WTC11 (cell line): ENCODE measurements around the gene MTMR8.
"Not testable (repeated sequence)": the region's sequence is repeated elsewhere in the genome, so short reads cannot be mapped to it uniquely, and the experiment has no call there.

ENCODE experiments used
- ATF2 ChIP-seq: sonication (generic); formaldehyde crosslinking; IDR thresholded peaks from 2 replicates; pipeline ENCODE4 v1.8.1; 2022; ENCODE audit warnings: low read depth, missing genetic modification reagents, borderline replicate concordance
- CTCF ChIP-seq: fragments of 200-600 bp; IDR thresholded peaks from 2 replicates; pipeline ENCODE4 v1.8.0; 2022; ENCODE audit warnings: antibody characterized with exemption
- E2F4 ChIP-seq: sonication (generic); formaldehyde crosslinking; IDR thresholded peaks from 2 replicates; pipeline ENCODE4 v1.8.1; 2022; ENCODE audit warnings: low read depth, mild to moderate bottlenecking, moderate library complexity, missing genetic modification reagents, borderline replicate concordance
- ESRRA ChIP-seq: sonication (generic); formaldehyde crosslinking; IDR thresholded peaks from 2 replicates; pipeline ENCODE4 v1.8.1; 2022; ENCODE audit warnings: mild to moderate bottlenecking, missing genetic modification reagents, borderline replicate concordance
- JUN ChIP-seq: sonication (generic); formaldehyde crosslinking; IDR thresholded peaks from 2 replicates; pipeline ENCODE4 v1.8.0; 2023; ENCODE audit warnings: mild to moderate bottlenecking, missing genetic modification reagents
- NR3C1 ChIP-seq: sonication (generic); formaldehyde crosslinking; conservative IDR thresholded peaks from 2 replicates; pipeline ENCODE4 v1.8.1; 2023; ENCODE audit warnings: low read depth, mild to moderate bottlenecking, missing genetic modification reagents
- TCF7 ChIP-seq: sonication (generic); formaldehyde crosslinking; IDR thresholded peaks from 2 replicates; pipeline ENCODE4 v1.8.0; 2022; ENCODE audit warnings: mild to moderate bottlenecking, low read depth, missing genetic modification reagents, moderate library complexity
- TEAD1 ChIP-seq: sonication (generic); formaldehyde crosslinking; IDR thresholded peaks from 2 replicates; pipeline ENCODE4 v1.8.0; 2022; ENCODE audit warnings: mild to moderate bottlenecking, missing genetic modification reagents
- TEAD4 ChIP-seq: sonication (generic); formaldehyde crosslinking; IDR thresholded peaks from 2 replicates; pipeline ENCODE4 v1.8.0; 2022; ENCODE audit warnings: mild to moderate bottlenecking, missing genetic modification reagents

GRCh38 chrX:64380789-64381188, 14.5 kb downstream of the MTMR8 start:
- not testable (repeated sequence) for TF ChIP-seq CTCF; JUN; TEAD1 (CRISPR knock-in tag); TCF7; ATF2; ESRRA (CRISPR knock-in tag); NR3C1; TEAD4; E2F4
